ENCODE data around the gene BRI3.

Gene BRI3

DNA sequence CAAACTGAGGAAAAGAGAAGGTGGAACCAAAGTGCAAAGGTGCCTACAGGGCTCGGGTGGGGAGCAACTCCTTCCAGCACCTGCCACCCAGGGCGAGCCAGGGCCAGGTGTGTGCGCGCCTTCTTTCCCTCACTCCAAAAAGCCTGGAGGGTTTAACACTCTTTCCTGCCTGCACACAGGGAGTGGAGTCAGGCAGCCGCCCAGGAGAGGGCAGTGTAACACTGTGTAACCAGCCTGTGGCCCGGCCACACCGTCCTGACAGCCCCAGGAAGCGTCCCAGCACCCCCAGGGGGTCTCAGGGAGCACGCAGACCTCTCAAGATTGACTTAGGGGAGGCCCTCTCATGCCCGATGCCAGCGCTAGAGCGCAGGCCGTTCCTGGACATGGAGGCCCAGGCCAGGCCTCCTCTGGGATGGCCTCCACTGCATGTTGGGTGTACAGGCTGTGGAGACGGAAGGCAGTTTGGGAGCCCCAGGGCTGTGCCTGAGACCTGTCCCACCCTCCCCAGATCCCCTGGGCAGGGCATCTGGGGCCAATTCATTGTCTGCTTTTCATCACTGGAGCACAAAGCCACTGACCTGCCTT is 13.4 kb downstream of the BRI3 start:
- TF ChIP-seq, protein P1, sequence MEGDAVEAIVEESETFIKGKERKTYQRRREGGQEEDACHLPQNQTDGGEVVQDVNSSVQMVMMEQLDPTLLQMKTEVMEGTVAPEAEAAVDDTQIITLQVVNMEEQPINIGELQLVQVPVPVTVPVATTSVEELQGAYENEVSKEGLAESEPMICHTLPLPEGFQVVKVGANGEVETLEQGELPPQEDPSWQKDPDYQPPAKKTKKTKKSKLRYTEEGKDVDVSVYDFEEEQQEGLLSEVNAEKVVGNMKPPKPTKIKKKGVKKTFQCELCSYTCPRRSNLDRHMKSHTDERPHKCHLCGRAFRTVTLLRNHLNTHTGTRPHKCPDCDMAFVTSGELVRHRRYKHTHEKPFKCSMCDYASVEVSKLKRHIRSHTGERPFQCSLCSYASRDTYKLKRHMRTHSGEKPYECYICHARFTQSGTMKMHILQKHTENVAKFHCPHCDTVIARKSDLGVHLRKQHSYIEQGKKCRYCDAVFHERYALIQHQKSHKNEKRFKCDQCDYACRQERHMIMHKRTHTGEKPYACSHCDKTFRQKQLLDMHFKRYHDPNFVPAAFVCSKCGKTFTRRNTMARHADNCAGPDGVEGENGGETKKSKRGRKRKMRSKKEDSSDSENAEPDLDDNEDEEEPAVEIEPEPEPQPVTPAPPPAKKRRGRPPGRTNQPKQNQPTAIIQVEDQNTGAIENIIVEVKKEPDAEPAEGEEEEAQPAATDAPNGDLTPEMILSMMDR (IDR thresholded peaks at IDR 0.05; ENCODE audit: borderline replicate concordance, extremely low read depth, low read length, poor library complexity, severe bottlenecking) = peak; percentile 66
- no peak for TF ChIP-seq EZH2 (IDR thresholded peaks at IDR 0.05; ENCODE audit: borderline replicate concordance, low read depth, low read length, severe bottlenecking)
- H3K9me3 ChIP-seq (ENCODE audit: insufficient read depth, low read length, severe bottlenecking) = no peaks in the 10 kb centered on the region
- no peak overlapping the region for H3K4me3 ChIP-seq (ENCODE audit: low read depth in 1 of 2, low read length in 2 of 2)
- peaks cover 38% of the 10 kb centered on the region for H4K20me1 ChIP-seq (ENCODE audit: insufficient read depth, low read length)
- H3K4me2 ChIP-seq (ENCODE audit: insufficient read depth, low read length) = no peak overlapping the region
- ATAC-seq (ENCODE audit: insufficient read depth, low read depth) (peak; percentile 77), DNase-seq (peak; percentile 30)
- H3K4me1 ChIP-seq (ENCODE audit: insufficient read depth, low read length) = no peaks in the 10 kb centered on the region
- H3K27ac ChIP-seq (ENCODE audit: low read length) = no peak overlapping the region
- H3K36me3 ChIP-seq (ENCODE audit: insufficient read depth, low read length) = peaks cover 34% of the 10 kb centered on the region
- H3K9ac ChIP-seq (ENCODE audit: low read depth, low read length) = no peak overlapping the region
- peaks cover 7% of the 10 kb centered on the region for H3K79me2 ChIP-seq (ENCODE audit: insufficient read depth, low read length)
- H2AFZ ChIP-seq (ENCODE audit: low read depth, low read length) = no peak overlapping the region
- H3K27me3 ChIP-seq (ENCODE audit: insufficient read depth, low read length, poor library complexity) = no peaks in the 10 kb centered on the region

DNA sequence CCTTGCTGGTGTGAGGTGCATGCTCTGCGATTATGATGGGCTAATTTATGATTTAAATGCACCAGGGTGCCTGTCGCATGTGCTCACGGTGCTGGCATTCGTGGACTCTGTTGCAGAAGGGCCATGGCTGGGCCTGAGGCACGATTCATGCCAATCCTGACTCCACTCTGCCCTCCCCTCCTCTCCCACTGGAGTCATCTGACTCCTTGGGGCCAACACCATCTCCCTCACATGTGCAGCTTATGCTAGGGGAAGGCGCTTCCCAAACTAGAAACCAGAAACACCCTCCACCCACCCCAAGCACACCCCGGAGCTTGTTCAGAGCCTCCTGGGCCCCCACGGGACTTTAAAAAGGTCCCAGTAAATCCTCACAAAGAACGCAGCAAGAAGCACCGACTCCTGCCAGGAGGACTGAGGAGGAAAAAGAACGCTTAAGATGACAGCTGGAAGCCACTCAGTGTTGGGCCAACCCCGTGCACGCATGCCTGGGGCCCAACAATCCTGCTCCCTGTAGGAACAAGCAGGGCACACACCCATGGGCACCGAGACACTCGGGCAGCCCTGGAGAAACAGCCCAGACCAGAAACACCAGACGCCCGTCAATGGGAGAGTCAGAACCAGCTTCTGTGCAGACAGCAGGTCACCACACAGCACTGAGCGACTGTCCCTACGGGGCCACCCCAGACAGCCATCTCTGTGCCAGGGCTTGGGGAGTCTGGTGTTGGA is 14.1 kb downstream of the BRI3 start:
- H3K9me3 ChIP-seq (ENCODE audit: insufficient read depth, low read length, severe bottlenecking) = no peaks in the 10 kb centered on the region
- H3K36me3 ChIP-seq (ENCODE audit: insufficient read depth, low read length) = peaks cover 33% of the 10 kb centered on the region

DNA sequence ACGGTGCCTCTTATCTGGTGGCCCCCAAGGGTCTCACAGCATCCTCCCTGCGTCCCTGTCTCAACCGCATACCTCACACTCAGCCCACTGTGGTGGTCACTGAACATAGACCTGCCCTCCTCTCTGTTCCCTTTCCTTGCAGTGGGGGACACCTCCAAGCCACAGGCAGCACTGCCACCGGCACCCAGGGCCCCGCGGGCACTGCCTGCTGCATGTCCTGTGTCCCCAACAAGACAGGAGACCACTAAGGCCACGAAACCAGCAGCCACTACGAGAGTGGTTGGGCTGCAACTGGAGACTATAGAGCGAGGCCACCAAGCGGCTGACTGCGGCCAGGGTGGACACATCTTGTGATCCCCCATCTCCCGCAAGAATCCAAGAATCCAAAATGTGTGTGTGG is 15.3 kb downstream of the BRI3 start:
- peaks cover 30% of the 10 kb centered on the region for H4K20me1 ChIP-seq (ENCODE audit: insufficient read depth, low read length)
- TF ChIP-seq, protein P1 (IDR thresholded peaks at IDR 0.05; ENCODE audit: borderline replicate concordance, extremely low read depth, low read length, poor library complexity, severe bottlenecking) = no peak
- no peak for TF ChIP-seq EZH2 (IDR thresholded peaks at IDR 0.05; ENCODE audit: borderline replicate concordance, low read depth, low read length, severe bottlenecking)
- DNase-seq = no peak
- no peaks in the 10 kb centered on the region for H3K4me1 ChIP-seq (ENCODE audit: insufficient read depth, low read length)
- no peak overlapping the region for H3K9ac ChIP-seq (ENCODE audit: low read depth, low read length)
- ATAC-seq (ENCODE audit: insufficient read depth, low read depth) = no peak
- 0 out of 2 replicates have a peak, but pooled peaks cover 2% of the 10 kb centered on the region for H3K79me2 ChIP-seq (ENCODE audit: insufficient read depth, low read length)
- no peaks in the 10 kb centered on the region for H3K27me3 ChIP-seq (ENCODE audit: insufficient read depth, low read length, poor library complexity)
- H3K36me3 ChIP-seq (ENCODE audit: insufficient read depth, low read length) = peaks cover 22% of the 10 kb centered on the region
- H3K4me3 ChIP-seq (ENCODE audit: low read depth in 1 of 2, low read length in 2 of 2) = no peak overlapping the region
- no peak overlapping the region for H3K27ac ChIP-seq (ENCODE audit: low read length)
- no peak overlapping the region for H3K4me2 ChIP-seq (ENCODE audit: insufficient read depth, low read length)
- H2AFZ ChIP-seq (ENCODE audit: low read depth, low read length) = no peak overlapping the region
- no peaks in the 10 kb centered on the region for H3K9me3 ChIP-seq (ENCODE audit: insufficient read depth, low read length, severe bottlenecking)

More for the DNA sequence above, 14.1 kb downstream of the BRI3 start:
- Histone ChIP-seq H3K27ac (ENCODE audit: low read length) (no peak overlapping the region), H3K4me1 (ENCODE audit: insufficient read depth, low read length) (no peaks in the 10 kb centered on the region), H3K4me3 (ENCODE audit: low read depth in 1 of 2, low read length in 2 of 2) (no peak overlapping the region), H3K4me2 (ENCODE audit: insufficient read depth, low read length) (no peak overlapping the region), H3K27me3 (ENCODE audit: insufficient read depth, low read length, poor library complexity) (no peaks in the 10 kb centered on the region), H4K20me1 (ENCODE audit: insufficient read depth, low read length) (peaks cover 38% of the 10 kb centered on the region), H3K9ac (ENCODE audit: low read depth, low read length) (no peak overlapping the region), H3K79me2 (ENCODE audit: insufficient read depth, low read length) (peaks cover 5% of the 10 kb centered on the region), H2AFZ (ENCODE audit: low read depth, low read length) (no peak overlapping the region)
- ATAC-seq (ENCODE audit: insufficient read depth, low read depth) = no peak
- DNase-seq = no peak
- TF ChIP-seq, protein P1 (IDR thresholded peaks at IDR 0.05; ENCODE audit: borderline replicate concordance, extremely low read depth, low read length, poor library complexity, severe bottlenecking) = no peak
- TF ChIP-seq EZH2 (IDR thresholded peaks at IDR 0.05; ENCODE audit: borderline replicate concordance, low read depth, low read length, severe bottlenecking) = no peak
